GM03348 (cell line): Measurements from ENCODE around the gene PKDREJ.
"Not testable (repeated sequence)": the region's sequence is repeated elsewhere in the genome, so short reads cannot be mapped to it uniquely, and the experiment has no call there.

Experiments
- DNase-seq: peaks from one replicate; pipeline ENCODE4 v3.0.0; 2012; ENCODE audit warnings: low spot score

The PKDREJ gene

DNA sequence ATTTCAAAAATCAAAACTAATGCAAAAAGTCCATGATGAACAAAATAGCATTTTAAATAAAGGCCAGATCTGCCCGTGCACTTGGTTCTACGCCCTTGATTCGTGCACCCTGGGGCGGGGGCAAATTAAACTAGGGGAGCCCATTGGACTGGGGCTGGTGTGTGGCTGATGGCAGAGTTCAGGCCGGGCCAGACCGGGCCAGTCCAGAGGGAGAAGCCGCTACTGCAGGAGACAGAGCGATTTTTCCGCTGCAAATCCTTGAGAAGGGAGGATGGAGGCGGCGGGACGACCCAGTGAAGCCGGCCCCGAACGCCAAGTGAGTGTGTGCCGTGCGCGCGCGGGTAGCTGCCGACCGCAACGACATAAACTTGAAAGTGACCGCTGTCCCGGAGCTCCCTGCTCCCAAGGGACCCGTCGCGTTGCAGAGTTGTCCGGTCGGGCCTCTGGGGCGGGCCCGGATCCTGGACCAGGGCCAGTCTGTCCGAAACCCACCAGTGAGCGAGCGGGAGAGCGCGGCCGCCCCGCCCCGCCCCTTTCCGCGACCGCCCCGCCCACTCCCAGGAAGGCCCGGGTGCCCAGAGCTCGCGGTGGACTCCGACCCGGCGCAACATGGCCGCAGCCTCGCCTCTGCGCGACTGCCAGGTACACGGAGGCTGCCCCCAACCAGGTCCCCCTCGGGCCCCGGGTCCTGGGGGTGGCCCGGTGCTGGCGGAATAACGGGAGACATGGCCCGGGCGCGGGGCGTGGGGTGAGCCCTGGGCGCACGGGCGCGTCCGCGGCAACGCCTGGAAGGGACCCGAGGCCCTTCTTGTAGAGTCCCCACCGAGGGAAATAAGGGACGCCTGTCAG lies 4.5 kb upstream of the PKDREJ start, which contains the start of gene TTC38:
TSS of gene TTC38 (plus strand) at position 578 of the 849 bp plus-strand sequence. CDS start at position 610, 32 bp downstream.
- DNase-seq = peak; percentile 97

DNA sequence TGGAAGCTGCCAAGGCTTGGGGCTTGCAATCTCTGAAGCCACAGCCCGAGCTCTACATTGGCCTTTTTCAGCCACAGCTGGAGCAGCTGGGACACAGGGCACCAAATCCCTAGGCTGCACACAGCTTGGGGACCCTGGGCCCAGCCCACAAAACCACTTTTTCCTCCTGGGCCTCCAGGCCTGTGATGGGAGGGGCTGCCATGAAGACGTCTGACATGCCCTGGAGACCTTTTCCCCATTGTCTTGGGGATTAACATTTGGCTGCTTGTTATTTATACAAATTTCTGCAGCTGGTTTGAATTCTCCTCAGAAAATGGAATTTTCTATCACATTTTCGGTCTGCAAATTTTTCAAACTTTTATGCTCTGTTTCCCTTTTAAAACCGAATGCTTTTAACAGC lies 2.5 kb upstream of the PKDREJ start:
- not testable (repeated sequence) for DNase-seq

DNA sequence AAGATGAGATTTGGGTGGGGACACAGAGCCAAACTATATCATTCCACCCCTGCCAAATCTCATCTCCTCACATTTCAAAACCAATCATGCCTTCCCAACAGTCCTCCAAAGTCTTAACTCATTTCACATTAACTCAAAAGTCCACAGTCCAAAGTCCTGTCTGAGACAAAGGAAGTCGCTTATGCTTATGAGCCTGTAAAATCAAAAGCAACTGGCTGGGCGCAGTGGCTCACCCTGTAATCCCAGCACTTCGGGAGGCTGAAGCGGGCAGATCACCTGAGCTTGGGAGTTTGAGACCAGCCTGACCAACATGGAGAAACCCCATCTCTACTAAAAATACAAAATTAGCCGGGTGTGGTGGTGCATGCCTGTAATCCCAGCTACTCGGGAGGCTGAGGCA lies 1.4 kb upstream of the PKDREJ start:
- DNase-seq = not testable (repeated sequence)

DNA sequence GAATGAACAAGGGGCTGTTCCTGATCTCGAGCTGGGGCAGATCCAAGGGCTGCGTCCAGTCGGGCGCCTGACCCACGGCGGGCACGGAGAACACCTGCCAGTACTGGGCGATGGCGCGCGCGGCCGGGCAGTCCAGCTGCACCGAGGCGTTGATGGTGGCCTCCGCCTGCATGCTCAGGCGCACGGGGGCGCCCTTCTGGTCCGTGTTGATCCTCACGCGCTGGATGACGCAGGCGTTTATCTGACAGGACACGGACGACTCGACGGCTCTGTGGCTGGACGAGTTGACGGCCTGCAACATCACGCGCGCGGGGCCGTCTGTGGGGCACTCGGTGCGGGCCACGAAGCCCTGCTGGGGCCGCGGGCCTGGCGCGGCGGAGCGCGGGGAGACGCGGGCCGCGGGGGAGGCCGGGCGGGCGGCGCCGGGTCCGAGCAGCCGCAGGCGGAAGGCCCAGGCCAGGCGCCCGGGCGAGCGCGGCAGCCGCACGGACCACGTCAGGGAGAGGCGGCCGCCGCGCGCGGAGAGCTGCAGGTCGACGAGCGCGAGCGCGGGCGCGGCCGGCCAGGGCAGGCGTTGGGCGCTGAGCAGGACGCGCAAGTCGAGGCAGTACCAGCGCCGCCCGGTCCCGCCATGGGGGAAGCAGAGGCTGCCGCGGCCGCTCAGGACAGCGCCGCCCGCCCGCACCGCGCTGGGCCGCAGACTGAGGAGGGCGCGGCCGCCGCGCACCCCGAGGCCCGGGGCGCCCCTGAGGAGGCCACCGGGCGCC lies 511 bp downstream of the PKDREJ start:
- peak; percentile 43 for DNase-seq

DNA sequence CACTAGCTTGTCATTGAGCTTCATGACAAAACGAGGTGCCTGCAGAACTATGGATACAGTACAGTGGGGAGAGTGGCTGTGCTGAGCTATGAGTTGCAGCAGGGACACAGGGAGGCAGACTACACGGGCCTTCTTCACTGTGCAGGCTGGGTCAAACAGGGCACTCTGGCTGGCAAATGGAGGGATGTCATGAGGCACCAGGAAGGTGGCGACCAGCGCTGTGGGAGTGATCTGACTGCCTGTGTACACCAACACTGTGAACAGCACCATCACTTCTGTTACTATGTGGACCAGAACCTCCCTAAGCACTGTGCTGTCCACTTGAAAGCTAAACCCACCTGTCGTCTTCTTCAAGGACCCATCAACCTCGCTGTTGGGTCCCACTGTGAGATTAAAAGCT lies 3.1 kb downstream of the PKDREJ start:
- no peak for DNase-seq

DNA sequence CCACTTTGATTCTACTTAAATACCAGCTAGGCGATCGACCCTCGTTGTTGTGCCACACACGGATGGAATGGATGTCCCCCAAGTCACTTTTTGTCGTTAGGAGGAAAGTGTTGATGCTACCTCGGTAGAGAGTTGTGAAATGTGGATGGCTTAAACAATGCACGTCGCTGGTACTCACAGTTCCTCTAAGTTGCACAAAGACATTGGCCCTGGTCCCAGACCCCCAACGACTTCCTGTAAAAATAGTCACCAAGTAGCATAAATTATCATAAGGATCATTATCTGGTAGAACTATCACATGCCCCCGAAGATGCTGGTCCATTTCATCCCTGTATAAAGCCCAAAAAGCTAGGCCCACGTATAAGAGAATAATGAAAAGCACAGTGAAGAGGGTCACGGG lies 3.8 kb downstream of the PKDREJ start:
- no peak for DNase-seq

DNA sequence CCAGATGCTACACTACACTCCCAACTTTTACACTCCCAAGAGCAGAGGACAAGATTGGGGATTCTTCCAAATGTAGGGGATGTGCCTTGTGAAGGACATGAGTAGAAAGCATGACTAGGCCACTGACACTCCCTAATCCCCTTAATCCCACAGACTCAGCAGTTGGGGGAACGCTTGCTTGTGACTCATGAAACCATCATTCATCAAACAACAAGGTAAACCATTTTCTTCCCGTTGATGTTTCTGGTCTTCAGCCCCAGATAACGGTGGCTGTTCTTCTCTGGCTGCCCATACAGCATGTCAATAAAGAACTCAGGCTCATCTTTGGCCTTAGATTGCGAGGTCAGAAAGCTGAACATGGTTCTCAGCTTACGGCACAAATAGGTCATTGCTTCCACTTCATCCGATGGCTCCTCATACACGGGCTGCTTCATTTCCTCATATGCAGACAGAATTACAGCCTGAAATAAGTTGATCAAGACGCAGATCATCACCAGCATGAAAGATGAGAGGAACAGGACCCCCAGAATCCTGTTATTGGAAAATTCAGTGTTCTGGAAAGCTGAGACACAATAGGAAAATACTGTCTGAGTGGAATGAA lies 6.7 kb downstream of the PKDREJ start:
- no peak for DNase-seq

DNA sequence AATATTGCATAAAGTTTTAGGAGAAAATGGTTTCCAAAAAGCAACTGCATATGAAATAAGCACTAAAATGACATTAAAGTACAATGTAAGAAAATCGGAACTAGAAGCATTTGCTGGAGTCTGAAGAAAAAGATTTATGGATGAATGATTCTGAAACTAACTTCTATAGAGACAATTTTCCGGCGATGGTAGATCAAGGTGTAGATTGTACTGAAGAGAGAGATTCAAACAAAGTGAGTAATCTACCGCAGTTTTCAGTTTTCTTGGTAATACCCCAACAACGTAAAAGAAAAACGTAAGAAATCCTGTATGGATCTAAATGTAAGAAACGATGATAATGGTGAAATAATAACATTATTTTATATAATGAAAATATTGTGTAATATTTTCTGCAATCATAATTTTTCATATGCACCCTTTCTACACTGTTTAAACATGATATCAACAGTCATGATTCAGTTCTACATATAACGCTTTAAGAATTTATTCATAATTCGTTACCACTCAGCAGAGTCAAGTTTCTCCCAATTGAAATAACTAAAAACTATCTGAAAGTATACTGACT lies 11.2 kb downstream of the PKDREJ start:
- DNase-seq = no peak

DNA sequence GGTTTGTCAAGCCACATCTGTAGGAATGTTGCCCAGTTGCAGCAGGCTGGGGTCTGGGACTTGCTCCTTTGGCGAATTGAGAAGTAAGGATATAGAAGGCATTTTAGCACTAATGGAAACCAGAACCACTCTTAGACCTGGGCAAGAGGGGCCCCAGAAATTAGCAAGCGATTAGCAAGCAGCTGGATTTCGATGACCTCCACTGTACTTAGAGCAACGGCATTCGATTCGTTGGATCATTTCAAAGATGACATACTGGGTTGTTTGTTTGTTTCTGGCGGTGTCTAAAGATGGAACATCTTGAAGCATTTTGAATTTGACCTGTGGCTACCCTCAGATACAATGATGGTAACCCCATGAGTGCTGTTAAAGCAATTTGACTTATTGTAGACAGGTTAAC lies 11.9 kb downstream of the PKDREJ start:
- DNase-seq = no peak

DNA sequence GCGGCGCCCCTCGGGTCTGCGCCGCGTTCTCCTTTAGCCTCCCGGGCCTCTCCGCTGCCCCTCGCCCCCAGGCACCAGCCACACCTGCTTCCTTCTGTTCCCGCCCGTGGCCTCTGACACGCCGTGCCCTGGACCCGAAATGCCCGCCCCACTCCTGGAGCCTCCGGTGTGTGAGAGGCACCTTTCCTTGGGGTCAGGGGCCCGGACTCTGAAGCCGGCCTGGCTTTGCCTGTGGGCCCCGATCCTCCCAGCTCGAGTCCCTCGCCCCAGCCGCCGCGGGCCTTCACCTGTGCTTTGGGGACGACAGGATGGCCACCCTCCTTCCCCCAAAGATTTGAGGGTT lies 12.4 kb downstream of the PKDREJ start:
- no peak for DNase-seq

DNA sequence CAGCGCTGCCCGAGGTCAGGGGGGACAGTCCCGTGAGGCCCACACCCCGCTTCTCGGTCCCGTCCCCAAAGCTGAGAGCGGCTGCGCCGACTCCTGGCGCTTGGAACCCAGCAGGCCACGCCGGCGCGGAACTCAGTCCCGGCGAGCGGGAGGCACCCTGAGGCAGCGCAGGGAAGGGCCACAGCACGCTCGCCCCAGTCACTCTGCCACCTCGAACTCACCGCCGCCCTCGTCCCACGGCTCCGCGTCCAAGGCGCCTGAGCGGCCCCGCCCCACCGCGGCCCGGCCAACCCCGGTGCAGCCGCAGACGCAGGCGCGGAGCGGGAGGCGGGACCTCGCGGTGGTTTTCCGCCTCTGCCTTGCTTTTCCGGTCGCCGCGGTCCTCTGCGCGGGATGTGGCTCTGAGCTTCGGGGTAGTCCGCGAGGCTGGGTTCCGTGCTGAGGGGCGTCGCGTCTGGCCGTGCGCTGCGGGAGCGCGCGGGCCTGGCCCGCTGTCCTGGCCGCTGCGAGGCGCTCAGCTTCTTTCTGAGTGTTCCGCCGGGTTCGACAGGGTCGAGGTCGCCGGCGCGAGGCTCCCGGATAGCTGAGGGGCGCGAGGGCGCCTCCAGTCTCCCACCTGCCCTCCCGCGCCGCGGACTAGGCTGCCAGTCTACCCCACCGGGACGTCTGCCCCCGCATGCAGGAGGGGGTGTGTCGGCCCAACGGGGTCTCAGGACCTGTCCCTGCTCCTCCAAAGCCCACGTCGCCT lies 12.9 kb downstream of the PKDREJ start, which contains the start of gene CDPF1:
TSS of gene CDPF1 (minus strand) at position 259 of the 748 bp plus-strand sequence. CDS start 2,009 bp downstream, outside the sequence.
- peak; percentile 98 for DNase-seq

DNA sequence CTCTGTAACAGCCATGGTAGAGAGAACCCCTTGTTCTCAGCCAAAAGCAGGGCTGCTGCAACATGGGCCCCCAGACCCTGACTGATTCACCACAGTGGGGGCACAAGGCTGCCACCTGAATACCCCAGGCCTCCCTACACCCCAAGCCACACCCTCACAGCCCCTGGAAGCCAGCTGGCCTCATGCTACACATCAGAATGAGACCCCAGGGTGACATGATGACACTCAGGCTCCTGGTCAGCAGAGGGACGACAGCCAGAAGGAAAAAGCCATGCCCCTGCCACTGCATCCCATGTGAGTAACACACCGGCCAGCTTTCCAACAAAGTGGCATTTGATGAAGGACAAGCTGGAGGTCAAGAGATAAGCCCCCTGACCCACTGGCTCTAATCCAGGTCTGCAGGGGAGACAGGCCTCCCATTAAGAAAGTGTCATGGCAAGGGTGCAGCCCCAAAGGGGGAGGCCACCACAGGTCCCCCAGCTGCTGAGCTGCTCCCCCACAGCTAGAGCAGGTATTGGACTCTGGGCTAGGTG lies 15.6 kb downstream of the PKDREJ start:
- DNase-seq = no peak

DNA sequence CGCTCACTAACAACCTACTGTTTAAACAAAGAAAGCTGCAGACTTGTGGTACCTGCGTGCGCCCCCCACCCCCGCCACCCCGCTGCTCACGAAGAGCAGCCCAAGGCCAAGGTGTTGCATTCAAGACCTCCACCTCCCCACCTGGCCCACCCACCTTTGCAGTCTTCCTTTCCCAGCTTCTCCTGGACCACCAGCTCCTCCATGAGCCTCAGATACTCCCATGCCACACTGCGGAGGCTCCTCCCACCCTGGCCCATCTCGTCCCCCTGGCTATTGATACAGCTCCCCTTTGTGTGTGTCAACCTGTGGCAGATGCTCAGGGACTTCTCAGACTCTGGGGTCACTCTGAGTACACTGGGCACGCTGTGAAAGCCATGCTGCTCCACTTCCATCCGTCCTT lies 17.0 kb downstream of the PKDREJ start:
- no peak for DNase-seq

DNA sequence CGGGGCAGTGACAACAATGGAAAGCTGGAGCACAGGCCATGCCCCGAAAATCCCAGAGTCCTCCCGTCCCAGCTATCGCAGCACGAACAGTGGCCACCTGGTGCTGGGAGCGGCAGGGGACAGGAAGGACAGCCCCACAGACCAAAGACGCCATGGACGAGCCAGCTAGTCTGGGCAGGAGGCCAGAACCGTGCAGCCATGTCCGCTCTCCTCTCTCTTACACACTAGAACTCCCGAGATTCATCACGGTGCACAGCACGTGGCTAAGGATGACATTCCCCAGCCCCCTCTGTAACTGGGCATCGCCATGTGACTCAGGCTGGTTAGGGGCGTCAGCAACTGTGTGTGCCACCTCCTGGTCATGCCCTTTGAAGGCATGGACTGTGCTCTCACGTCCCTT lies 17.6 kb downstream of the PKDREJ start:
- DNase-seq = no peak

DNA sequence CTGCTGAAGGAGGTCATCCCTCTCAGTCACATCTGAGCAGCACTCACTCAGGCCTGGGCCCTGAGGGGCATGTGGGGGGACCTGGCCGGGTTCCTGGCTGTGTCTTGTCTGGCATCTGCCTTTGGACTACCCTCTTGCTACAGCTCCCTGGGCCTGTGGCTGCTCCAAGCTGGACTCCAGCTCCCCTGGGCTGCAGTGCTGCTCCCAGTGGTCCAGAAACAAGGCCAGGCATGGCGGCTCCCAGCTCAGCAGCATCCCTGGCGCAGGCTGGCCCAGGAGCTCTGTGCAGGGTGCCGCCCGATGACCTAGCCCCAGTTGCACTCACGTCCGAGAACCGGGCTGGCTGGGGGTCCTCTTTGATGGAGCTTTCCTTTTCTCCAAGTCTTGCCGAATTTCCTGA lies 18.4 kb downstream of the PKDREJ start:
- no peak for DNase-seq

DNA sequence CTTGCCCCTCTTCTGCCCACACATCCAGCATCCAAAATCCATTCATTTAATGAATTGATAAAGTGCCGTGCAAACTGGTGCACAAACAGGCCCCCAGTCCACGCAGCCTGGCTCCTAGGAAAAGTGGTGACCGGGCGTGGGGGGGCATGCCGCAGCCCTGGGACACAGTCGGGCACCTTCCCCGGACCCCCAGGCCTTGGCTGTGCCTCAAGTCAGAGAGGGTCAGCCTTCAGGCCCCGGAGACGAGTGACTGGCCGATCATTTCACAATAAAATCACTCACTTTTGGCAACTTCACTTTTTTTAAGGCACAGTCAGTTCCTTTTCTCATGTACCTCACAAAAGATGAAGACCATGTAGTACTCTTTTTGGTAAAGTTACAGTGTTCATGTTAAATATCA lies 21.1 kb downstream of the PKDREJ start:
- DNase-seq = no peak

DNA sequence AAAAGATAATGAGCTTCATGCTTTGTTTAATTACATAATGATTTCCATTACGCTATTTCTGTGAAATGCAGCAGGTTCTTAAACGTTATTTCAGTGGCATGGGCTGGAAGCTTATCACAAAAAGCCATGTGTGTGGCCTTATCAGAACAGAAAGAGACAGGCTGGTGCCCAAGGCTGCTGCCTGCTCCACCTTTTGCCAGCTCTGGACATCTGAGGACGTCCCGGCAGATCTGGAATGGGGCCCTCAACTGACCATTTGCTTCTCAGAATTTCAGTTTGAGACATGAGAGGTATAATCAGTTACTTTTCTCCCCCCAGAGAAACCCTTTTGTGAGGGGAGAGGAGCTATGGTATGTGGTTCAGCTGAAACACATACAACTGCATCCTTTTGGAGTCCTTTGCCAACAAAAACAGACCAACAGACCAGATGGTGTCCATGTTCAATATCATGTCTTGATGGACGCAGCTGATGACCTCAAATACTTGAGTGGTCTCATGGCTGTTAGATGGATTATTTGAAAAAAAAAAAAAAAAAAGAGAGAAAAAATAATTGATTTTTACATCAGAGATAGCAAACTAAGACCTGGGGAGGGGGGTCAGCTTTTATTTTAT lies 21.6 kb downstream of the PKDREJ start:
- DNase-seq = no peak

DNA sequence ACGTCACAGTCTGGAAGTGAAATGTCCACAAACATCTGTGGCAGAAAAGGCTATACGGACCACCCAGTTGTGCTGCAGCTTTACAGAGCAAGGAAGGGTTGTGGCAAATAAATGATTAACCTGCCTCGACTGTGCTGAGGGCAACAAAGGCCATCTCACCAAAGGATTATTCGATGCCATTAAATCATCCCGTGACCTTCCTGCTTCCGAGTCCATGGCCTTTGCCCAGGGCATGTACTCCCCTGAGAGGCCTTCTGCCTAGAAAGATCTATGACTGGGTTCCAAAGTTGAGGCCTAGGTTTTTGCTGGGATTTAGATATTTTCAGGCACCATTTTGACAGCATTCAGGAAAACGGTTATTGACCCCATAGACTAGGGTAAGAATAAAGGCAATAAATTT lies 22.2 kb downstream of the PKDREJ start:
- DNase-seq = no peak

DNA sequence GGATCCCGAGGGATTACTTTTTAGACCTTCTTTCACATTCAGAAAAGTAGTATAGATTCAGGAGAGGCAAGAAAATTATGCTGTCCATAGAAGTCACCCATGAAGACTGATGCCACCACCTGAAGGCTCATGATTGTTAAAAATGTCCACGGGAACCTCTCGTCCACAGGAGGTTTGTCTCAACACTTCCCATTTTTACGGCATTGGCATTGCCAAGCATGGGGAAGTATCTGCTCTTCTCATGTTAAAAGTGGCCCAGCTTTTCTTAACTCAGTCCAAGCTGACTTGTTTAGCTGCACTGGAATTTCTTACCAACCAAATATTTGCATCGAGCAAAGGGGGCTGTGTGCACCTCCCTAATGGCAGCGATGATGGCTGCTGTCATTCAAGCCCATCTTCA lies 22.6 kb downstream of the PKDREJ start:
- DNase-seq = no peak

DNA sequence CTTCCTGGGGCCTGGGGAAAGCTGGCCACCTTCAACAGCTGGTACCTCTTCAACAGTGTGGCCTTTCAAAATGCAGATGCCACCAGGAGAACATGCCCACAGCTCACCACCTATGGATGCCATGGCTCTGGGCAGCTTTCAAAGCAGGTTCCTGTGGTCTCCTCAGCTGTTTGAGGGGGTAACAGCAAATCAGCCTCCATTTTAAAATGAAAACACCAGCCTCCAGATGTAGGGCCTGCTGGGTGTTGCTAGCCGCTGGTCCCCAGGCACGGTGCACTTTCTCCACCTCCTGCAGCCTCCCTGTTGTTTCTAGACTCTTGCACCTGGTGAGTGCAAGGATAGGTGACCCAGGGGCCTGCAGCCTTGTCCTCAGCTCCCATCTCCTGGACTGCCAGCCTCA lies 23.1 kb downstream of the PKDREJ start:
- no peak for DNase-seq
